K562 (cell line): Measurements from ENCODE around the gene HAX1. TPM values are rescaled to one million over a fixed set of nuclear protein-coding genes. Genes with fewer than 3 reads are reported as not detected.
A peak's percentile ranks its signal among the peaks of the same experiment; 100 is the strongest.

ENCODE experiments used
- AFF4 ChIP-seq: sonication (generic); formaldehyde crosslinking; IDR thresholded peaks from 2 replicates; pipeline ENCODE4 v1.8.0; 2023; ENCODE audit warnings: mild to moderate bottlenecking, missing genetic modification reagents
- ATF2 ChIP-seq: sonication (generic); formaldehyde crosslinking; IDR thresholded peaks from 2 replicates; pipeline ENCODE4 v1.8.1; 2022; ENCODE audit warnings: missing genetic modification reagents
- CAMTA2 ChIP-seq: fragments of 250-450 bp; sonication (Bioruptor Pico); conservative IDR thresholded peaks from 2 replicates; pipeline ENCODE4 v1.5.1; 2022
- CREB5 ChIP-seq: fragments of 250-450 bp; sonication (Bioruptor Pico); IDR thresholded peaks from 2 replicates; pipeline ENCODE4 v1.5.0; 2020; ENCODE audit warnings: mild to moderate bottlenecking
- FOXO4 ChIP-seq: fragments of 450-650 bp; formaldehyde crosslinking; IDR thresholded peaks from 2 replicates; pipeline ENCODE4 v1.4.0; 2020; ENCODE audit warnings: mild to moderate bottlenecking, moderate library complexity
- HMGN3 ChIP-seq: IDR thresholded peaks from 2 replicates; pipeline ENCODE4 v1.6.1; 2011; ENCODE audit warnings: borderline replicate concordance, low read depth, mild to moderate bottlenecking, mixed read lengths, low read length; ENCODE audit not compliant: insufficient read length; ENCODE audit errors: extremely low read depth
- HNRNPLL ChIP-seq: fragments of 200-400 bp; formaldehyde crosslinking; IDR thresholded peaks from 2 replicates; pipeline ENCODE4 v1.6.1; 2017; ENCODE audit warnings: low read length, low read depth, mild to moderate bottlenecking; ENCODE audit not compliant: poor library complexity, severe bottlenecking
- MTA1 ChIP-seq: fragments of 450-650 bp; IDR thresholded peaks from 2 replicates; pipeline ENCODE4 v1.6.1; 2017; ENCODE audit warnings: borderline replicate concordance
- NUFIP1 ChIP-seq: fragments of 450-650 bp; IDR thresholded peaks from 2 replicates; pipeline ENCODE4 v1.6.1; 2018; ENCODE audit not compliant: partially characterized antibody
- RCOR1 ChIP-seq, 2 experiments: IDR thresholded peaks; 2 replicates each; pipeline ENCODE4 v1.6.1; 2012; ENCODE audit warnings: low read depth in 2 of 2, low read length in 2 of 2, borderline replicate concordance in 1 of 2, improper control_type of control experiment in 1 of 2
- SMAD4 ChIP-seq: fragments of 250-450 bp; sonication (Bioruptor Pico); conservative IDR thresholded peaks from 2 replicates; pipeline ENCODE4 v1.8.0; 2021; ENCODE audit warnings: inconsistent platforms, mild to moderate bottlenecking, moderate library complexity
- ZBTB11 ChIP-seq, 3 experiments: fragments of 200-800 bp in 1 of 3; fragments of 250-450 bp in 1 of 3; fragments of 450-650 bp in 1 of 3; sonication (Bioruptor Pico) in 1 of 3; sonication (Bioruptor generic) in 1 of 3; formaldehyde crosslinking in 1 of 3; IDR thresholded peaks; 2 replicates each; pipeline versions ENCODE4 v1.6.1 to v1.8.0; 2016 to 2022; ENCODE audit warnings: mild to moderate bottlenecking in 2 of 3, missing genetic modification characterization in 2 of 3, missing compliant biosample characterization in 1 of 3, moderate library complexity in 1 of 3
- polyA plus RNA-seq, 8 experiments: library from polyadenylated mRNA; depleted of rRNA in 4 of 8; stranded (reverse) in 5 of 8; unstranded in 3 of 8; fragments of >200 nt; fragmentation: Nextera tagmentation in 2 of 8; fragmentation: Illumina TruSeq in 1 of 8; extraction: Ambion mirVana in 2 of 8; extraction: Trizol in 1 of 8; gene quantifications; 2 replicates each; pipeline versions ENCODE4 v1.2.1 to v1.2.3, GENCODE V29; 2011 to 2014; ENCODE audit warnings: inconsistent platforms in 1 of 8, missing spikeins in 1 of 8
- total RNA-seq, 7 experiments: library from RNA; depleted of rRNA in 6 of 7; stranded (reverse); fragments of >200 nt in 6 of 7; fragmentation: Illumina TruSeq in 2 of 7; extraction: Trizol in 2 of 7; gene quantifications; 2 replicates each; pipeline versions ENCODE4 v1.2.1 to v1.2.3, GENCODE V29; 2011 to 2021; ENCODE audit warnings: low replicate concordance in 1 of 7

The HAX1 gene
- total and polyA plus RNA-seq, 9 of the 15 experiments (the other 6 are each of a cell fraction or from before 2014, with no cell fraction given): 143 to 492 (median 234) TPM

- TF ChIP-seq ZBTB11 (CRISPR knock-in tag; IDR thresholded peaks at IDR 0.05) (no peak; a peak in 1 of 6 replicates), RCOR1 (IDR thresholded peaks at IDR 0.05; ENCODE audit: borderline replicate concordance in 1 of 2, low read depth in 2 of 2, low read length in 2 of 2) (peak; percentile 17 to 89; a peak in 3 of 4 replicates), CREB5 (CRISPR knock-in tag) (no peak), ATF2 (no peak), AFF4 (CRISPR knock-in tag) (peak; percentile 65; the same call in 1 of the 2 replicates), CAMTA2 (0 out of 2 replicates have a peak, but pooled peaks have one; percentile 50), FOXO4 (no peak), SMAD4 (peak; percentile 36), MTA1 (peak; percentile 32; the same call in 1 of the 2 replicates), HMGN3 (no peak), HNRNPLL (peak; percentile 70), NUFIP1 (no peak)
Observed at GRCh38 chr1:154272217-154272998, at the start of gene HAX1 (continued).
